OCI-LY7 (cell line): Measurements from ENCODE around the gene XIRP2.

Experiments
- CTCF ChIP-seq: fragments of 200-600 bp; sonication (generic); conservative IDR thresholded peaks from 2 replicates; pipeline ENCODE4 v1.5.1; 2014; ENCODE audit warnings: mild to moderate bottlenecking, antibody characterized with exemption, low read length, moderate library complexity, mixed read lengths
- EZH2phosphoT487 ChIP-seq: fragments of 200-600 bp; sonication (generic); IDR thresholded peaks from 2 replicates; pipeline ENCODE4 v1.6.1; 2018; ENCODE audit warnings: low read depth, borderline replicate concordance, mild to moderate bottlenecking, mixed run types, antibody characterized with exemption, low read length, moderate library complexity, mixed read lengths

GRCh38 chr2:166917415-166917814, 29.1 kb downstream of the XIRP2 start:
- TF ChIP-seq CTCF (no peak), EZH2phosphoT487 (no peak)
